ENCODE results near the gene NLK.

Gene NLK

GRCh38 chr17:28173801-28174200 lies 131.3 kb downstream of the NLK start:
- DNase-seq (ENCODE audit: low read depth, low spot score) = no peak

GRCh38 chr17:28174352-28175046 lies 132.0 kb downstream of the NLK start:
- in situ Hi-C loops (cut with HindIII; ENCODE audit: low sequenced_read_pairs) = no loop called here
- H3K4me3 ChIP-seq (ENCODE audit: low read depth, low read length) = no peak overlapping the region
- no peak for TF ChIP-seq CTCF (IDR thresholded peaks at IDR 0.05; ENCODE audit: low read depth, low read length)
- no peak for DNase-seq (ENCODE audit: low read depth, low spot score)

More at GRCh38 chr17:28173801-28174200, 131.3 kb downstream of the NLK start:
- in situ Hi-C loops (cut with HindIII; ENCODE audit: low sequenced_read_pairs) = no loop called here
- H3K4me3 ChIP-seq (ENCODE audit: low read depth, low read length) = no peak overlapping the region
- TF ChIP-seq CTCF (IDR thresholded peaks at IDR 0.05; ENCODE audit: low read depth, low read length) = no peak

- in situ Hi-C loops (cut with HindIII; ENCODE audit: low sequenced_read_pairs) = no loop called here
- no peak for DNase-seq (ENCODE audit: low read depth, low spot score)
- H3K4me3 ChIP-seq (ENCODE audit: low read depth, low read length) = no peak overlapping the region
- no peak for TF ChIP-seq CTCF (IDR thresholded peaks at IDR 0.05; ENCODE audit: low read depth, low read length)
These were observed 134.9 kb downstream of the NLK start for GRCh38 chr17:28177351-28177750.

- in situ Hi-C loops (cut with HindIII; ENCODE audit: low sequenced_read_pairs) = no loop called here
- no peak overlapping the region for H3K4me3 ChIP-seq (ENCODE audit: low read depth, low read length)
- no peak for TF ChIP-seq CTCF (IDR thresholded peaks at IDR 0.05; ENCODE audit: low read depth, low read length)
- DNase-seq (ENCODE audit: low read depth, low spot score) = no peak
These were observed 136.3 kb downstream of the NLK start for GRCh38 chr17:28178800-28179199.

- in situ Hi-C loops (cut with HindIII; ENCODE audit: low sequenced_read_pairs) = no loop called here
- DNase-seq (ENCODE audit: low read depth, low spot score) = peak; percentile 47
- no peak overlapping the region for H3K4me3 ChIP-seq (ENCODE audit: low read depth, low read length)
- TF ChIP-seq CTCF (IDR thresholded peaks at IDR 0.05; ENCODE audit: low read depth, low read length) = no peak
These were observed 138.0 kb downstream of the NLK start for GRCh38 chr17:28180449-28180848.

- in situ Hi-C loops (cut with HindIII; ENCODE audit: low sequenced_read_pairs) = no loop called here
- no peak for TF ChIP-seq CTCF (IDR thresholded peaks at IDR 0.05; ENCODE audit: low read depth, low read length)
- H3K4me3 ChIP-seq (ENCODE audit: low read depth, low read length) = no peak overlapping the region
- DNase-seq (ENCODE audit: low read depth, low spot score) = no peak
These were observed 139.1 kb downstream of the NLK start for GRCh38 chr17:28181568-28181967.

All from astrocyte of the spinal cord (primary cell).